Fibroblast of villous mesenchyme (primary cell): ENCODE results near the gene ZSWIM8. TPM values are rescaled to one million over a fixed set of nuclear protein-coding genes. Genes with fewer than 3 reads are reported as not detected.

Experiments
- DNase-seq: peaks from one replicate; pipeline ENCODE4 v3.0.0-alpha.2; 2010; ENCODE audit warnings: low read depth
- H3K4me3 ChIP-seq: 2 replicates; pipeline ENCODE4 v1.5.1; 2011; ENCODE audit warnings: low read depth, mild to moderate bottlenecking, low read length
- small RNA-seq: library from RNA; depleted of rRNA; stranded (forward); fragments of <200 nt; gene quantifications from one replicate; pipeline ENCODE3, GENCODE V24; 2012
- total RNA-seq: library from RNA; depleted of rRNA; stranded (reverse); fragments of >200 nt; gene quantifications from 2 replicates; pipeline ENCODE4 v1.2.3, GENCODE V29; 2012
- TF ChIP-seq, protein P1 (sequence below): IDR thresholded peaks from 2 replicates; pipeline ENCODE4 v1.5.1; 2012; ENCODE audit warnings: low read depth, mild to moderate bottlenecking, low read length; ENCODE audit not compliant: insufficient read depth

Gene ZSWIM8
- total RNA-seq, 1 donor: 82.5 TPM

- H3K4me3 ChIP-seq: no peak overlapping the region
- no peak for DNase-seq
- TF ChIP-seq, protein P1, sequence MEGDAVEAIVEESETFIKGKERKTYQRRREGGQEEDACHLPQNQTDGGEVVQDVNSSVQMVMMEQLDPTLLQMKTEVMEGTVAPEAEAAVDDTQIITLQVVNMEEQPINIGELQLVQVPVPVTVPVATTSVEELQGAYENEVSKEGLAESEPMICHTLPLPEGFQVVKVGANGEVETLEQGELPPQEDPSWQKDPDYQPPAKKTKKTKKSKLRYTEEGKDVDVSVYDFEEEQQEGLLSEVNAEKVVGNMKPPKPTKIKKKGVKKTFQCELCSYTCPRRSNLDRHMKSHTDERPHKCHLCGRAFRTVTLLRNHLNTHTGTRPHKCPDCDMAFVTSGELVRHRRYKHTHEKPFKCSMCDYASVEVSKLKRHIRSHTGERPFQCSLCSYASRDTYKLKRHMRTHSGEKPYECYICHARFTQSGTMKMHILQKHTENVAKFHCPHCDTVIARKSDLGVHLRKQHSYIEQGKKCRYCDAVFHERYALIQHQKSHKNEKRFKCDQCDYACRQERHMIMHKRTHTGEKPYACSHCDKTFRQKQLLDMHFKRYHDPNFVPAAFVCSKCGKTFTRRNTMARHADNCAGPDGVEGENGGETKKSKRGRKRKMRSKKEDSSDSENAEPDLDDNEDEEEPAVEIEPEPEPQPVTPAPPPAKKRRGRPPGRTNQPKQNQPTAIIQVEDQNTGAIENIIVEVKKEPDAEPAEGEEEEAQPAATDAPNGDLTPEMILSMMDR: no peak
Measured at GRCh38 chr10:73850211-73850610, 64.8 kb downstream of the ZSWIM8 start.

GRCh38 chr10:73850863-73851461 lies 65.6 kb downstream of the ZSWIM8 start:
- TF ChIP-seq, protein P1: no peak
- no peak overlapping the region for H3K4me3 ChIP-seq
- peak; percentile 87 for DNase-seq

Small RNAs within 50 kb of the gene (small RNA-seq; reads per million reads assigned to genes)
- gene AC022400.4 (not detected), gene AC022400.9 (not detected), gene ZSWIM8-AS1 (not detected)

Other genes starting within 250 kb of the ZSWIM8 start
- gene USP54, start 194.3 kb upstream of the ZSWIM8 start, total RNA-seq: 13.5 and 14.2 TPM in 2 replicates
- gene MYOZ1, start 144.1 kb upstream of the ZSWIM8 start, total RNA-seq: 0.32 and 0.43 TPM in 2 replicates
- gene SYNPO2L, start 129.6 kb upstream of the ZSWIM8 start, total RNA-seq: 0.43 and 0.64 TPM in 2 replicates
- gene AGAP5, start 87.5 kb upstream of the ZSWIM8 start, total RNA-seq: 3.0 and 3.9 TPM in 2 replicates
- gene SEC24C, start 41.2 kb upstream of the ZSWIM8 start, total RNA-seq: 42.8 and 54.0 TPM in 2 replicates
- 16.8 and 22.5 TPM in 2 replicates for gene CHCHD1, start 3.6 kb upstream of the ZSWIM8 start, total RNA-seq
- 19.3 and 22.0 TPM in 2 replicates for gene NDST2, start 26.0 kb downstream of the ZSWIM8 start, total RNA-seq
- 30.6 and 36.7 TPM in 2 replicates for gene CAMK2G, start 88.9 kb downstream of the ZSWIM8 start, total RNA-seq
- 104 and 111 TPM in 2 replicates for gene PLAU, start 125.5 kb downstream of the ZSWIM8 start, total RNA-seq
- gene VCL, start 212.5 kb downstream of the ZSWIM8 start, total RNA-seq: 448 and 513 TPM in 2 replicates